IMR-90 (cell line): ENCODE data around the gene NEK6. TPM values are rescaled to one million over a fixed set of nuclear protein-coding genes. Genes with fewer than 3 reads are reported as not detected.

Experiments
- ATAC-seq: fragments of 200-7000 bp; cut with Tn5 transposase; 2 replicates; pipeline ENCODE4 v1.9.1; 2020; ENCODE audit warnings: low read depth, mild to moderate bottlenecking, moderate library complexity
- BruUV-seq: library from RNA; stranded (reverse); fragments of 400-500 nt; replicated peaks from 2 replicates; lab custom pipeline; 2021; lab: Mats Ljungman, UMichigan
- CTCF ChIA-PET: fragments of 300-600 bp; formaldehyde crosslinking; extraction: SDS; loops from one replicate; lab custom pipeline; 2021; ENCODE audit warnings: antibody characterized with exemption; lab: Yijun Ruan, JAX
- POLR2A ChIA-PET: fragments of 300-600 bp; sonication (Branson Sonifier 250); formaldehyde crosslinking; loops from one replicate; lab custom pipeline; 2022; ENCODE audit warnings: antibody characterized with exemption; ENCODE audit not compliant: unreplicated experiment; lab: Charles Lee
- DNase-seq: peaks from one replicate; pipeline ENCODE4 v3.0.0; 2013
- H2AFZ ChIP-seq: replicated peaks from 2 replicates; pipeline ENCODE3; 2013; ENCODE audit warnings: low read length, mild to moderate bottlenecking; ENCODE audit not compliant: poor library complexity
- H2AK5ac ChIP-seq: 2 replicates; pipeline ENCODE4 v1.6.1; 2013; ENCODE audit warnings: low read depth, low read length, inconsistent platforms
- H2AK9ac ChIP-seq: replicated peaks from 2 replicates; pipeline ENCODE3; 2013; ENCODE audit warnings: mild to moderate bottlenecking, low read depth, low read length, moderate library complexity; ENCODE audit not compliant: poor library complexity
- H2BK120ac ChIP-seq: 2 replicates; pipeline ENCODE4 v1.6.1; 2013; ENCODE audit warnings: low read depth, low read length, inconsistent platforms
- H2BK15ac ChIP-seq: 3 replicates; pipeline ENCODE4 v1.6.1; 2013; ENCODE audit warnings: low read depth, low read length, inconsistent platforms
- H2BK20ac ChIP-seq: 2 replicates; pipeline ENCODE4 v1.6.1; 2013; ENCODE audit warnings: low read depth, mild to moderate bottlenecking, inconsistent platforms, low read length, moderate library complexity
- H2BK5ac ChIP-seq: 2 replicates; pipeline ENCODE4 v1.6.1; 2013; ENCODE audit warnings: mild to moderate bottlenecking, low read depth, low read length, inconsistent platforms; ENCODE audit not compliant: poor library complexity, severe bottlenecking
- H3K14ac ChIP-seq: replicated peaks from 2 replicates; pipeline ENCODE4 v1.6.1; 2013; ENCODE audit warnings: low read depth, low read length, inconsistent platforms
- H3K18ac ChIP-seq: 2 replicates; pipeline ENCODE4 v1.6.1; 2013; ENCODE audit warnings: low read depth, low read length, control low read depth
- H3K23ac ChIP-seq: 2 replicates; pipeline ENCODE4 v1.6.1; 2013; ENCODE audit warnings: low read depth, low read length, inconsistent platforms
- H3K27ac ChIP-seq: 2 replicates; pipeline ENCODE4 v1.5.1; 2013; ENCODE audit warnings: mild to moderate bottlenecking, control low read depth, low read length; ENCODE audit not compliant: insufficient read depth
- H3K27me3 ChIP-seq: 2 replicates; pipeline ENCODE4 v1.6.1; 2013; ENCODE audit warnings: low read length; ENCODE audit not compliant: control insufficient read depth, insufficient read depth
- H3K36me3 ChIP-seq: 2 replicates; pipeline ENCODE4 v1.6.1; 2013; ENCODE audit warnings: low read length, mixed read lengths; ENCODE audit not compliant: control insufficient read depth, insufficient read depth
- H3K4ac ChIP-seq: 2 replicates; pipeline ENCODE4 v1.6.1; 2013; ENCODE audit warnings: low read depth, low read length, inconsistent platforms
- H3K4me1 ChIP-seq: 2 replicates; pipeline ENCODE4 v1.6.1; 2013; ENCODE audit warnings: low read length, mixed read lengths; ENCODE audit not compliant: control insufficient read depth, insufficient read depth
- H3K4me2 ChIP-seq: 2 replicates; pipeline ENCODE4 v1.6.1; 2013; ENCODE audit warnings: low read depth, mild to moderate bottlenecking, control low read depth, low read length, moderate library complexity
- H3K4me3 ChIP-seq: 2 replicates; pipeline ENCODE4 v1.5.1; 2013; ENCODE audit warnings: low read depth, mild to moderate bottlenecking, control low read depth, low read length, moderate library complexity; ENCODE audit not compliant: insufficient read depth
- H3K56ac ChIP-seq: 2 replicates; pipeline ENCODE4 v1.6.1; 2013; ENCODE audit warnings: low read length, inconsistent platforms; ENCODE audit not compliant: insufficient read depth; ENCODE audit errors: extremely low read depth
- H3K79me1 ChIP-seq, 2 experiments: 2 replicates each; pipeline ENCODE4 v1.6.1; 2013; ENCODE audit warnings: low read length in 2 of 2, inconsistent platforms in 1 of 2, low read depth in 1 of 2
- H3K9ac ChIP-seq: 2 replicates; pipeline ENCODE4 v1.6.1; 2013; ENCODE audit warnings: low read depth, low read length, control low read depth
- H3K9me1 ChIP-seq: 2 replicates; pipeline ENCODE4 v1.6.1; 2013; ENCODE audit warnings: low read length, inconsistent platforms; ENCODE audit not compliant: insufficient read depth
- H3K9me3 ChIP-seq: 2 replicates; pipeline ENCODE4 v1.6.1; 2013; ENCODE audit warnings: low read length; ENCODE audit not compliant: control insufficient read depth, insufficient read depth
- H4K20me1 ChIP-seq: 2 replicates; pipeline ENCODE4 v1.6.1; 2013; ENCODE audit warnings: low read length, inconsistent platforms; ENCODE audit not compliant: insufficient read depth
- H4K5ac ChIP-seq: 2 replicates; pipeline ENCODE4 v1.6.1; 2013; ENCODE audit warnings: mild to moderate bottlenecking, low read depth, low read length, control low read depth
- H4K8ac ChIP-seq, 2 experiments: 2 replicates each; pipeline ENCODE4 v1.6.1; 2013; ENCODE audit warnings: low read depth in 2 of 2, low read length in 2 of 2, control low read depth in 1 of 2, inconsistent platforms in 1 of 2
- H4K91ac ChIP-seq: 2 replicates; pipeline ENCODE4 v1.6.1; 2013; ENCODE audit warnings: low read depth, low read length, inconsistent platforms; ENCODE audit not compliant: insufficient read depth
- BHLHE40 ChIP-seq: fragments of 150-350 bp; IDR thresholded peaks from 2 replicates; pipeline ENCODE4 v1.6.1; 2016; ENCODE audit warnings: mild to moderate bottlenecking, low read depth, low read length
- MXI1 ChIP-seq: IDR thresholded peaks from 2 replicates; pipeline ENCODE4 v1.6.1; 2012; ENCODE audit warnings: low read depth, mild to moderate bottlenecking, low read length, moderate library complexity, borderline replicate concordance
- NFE2L2 ChIP-seq: fragments of 150-350 bp; IDR thresholded peaks from 2 replicates; pipeline ENCODE4 v1.6.1; 2016; ENCODE audit warnings: low read depth, mild to moderate bottlenecking, low read length
- RAD21 ChIP-seq: IDR thresholded peaks from 2 replicates; pipeline ENCODE4 v1.6.1; 2012; ENCODE audit warnings: low read length, improper control_type of control experiment
- RFX5 ChIP-seq: IDR thresholded peaks from 2 replicates; pipeline ENCODE4 v1.8.0; 2012; ENCODE audit warnings: low read depth, mild to moderate bottlenecking, low read length, moderate library complexity
- WGBS, 2 experiments: methylation state at CpG; one replicate each; pipeline versions ENCODE4 v1.1.5 to v1.1.7; 2013; ENCODE audit warnings: missing lambda C conversion rate in 2 of 2; ENCODE audit not compliant: insufficient read length in 1 of 2; ENCODE audit errors: extremely low coverage in 2 of 2; 5-methylcytosine and 5-hydroxymethylcytosine counted together
- dilution Hi-C: fragments of 300-500 bp; cut with HindIII; formaldehyde crosslinking; loops from one replicate; pipeline ENCODE4 v1.14.3; 2018; ENCODE audit warnings: low sequenced_read_pairs; ENCODE audit not compliant: unreplicated experiment
- in situ Hi-C: fragments of 300-500 bp; cut with MboI; formaldehyde crosslinking; loops from 3 replicates; pipeline ENCODE4 v1.14.3; 2019; ENCODE audit warnings: low sequenced_read_pairs, inconsistent platforms, mixed read lengths
- intact Hi-C: fragments of 100-400 bp; cut with micrococcal nuclease; formaldehyde crosslinking; loops from 2 replicates; pipeline ENCODE4 v1.10.0; 2022
- polyA plus RNA-seq, 3 experiments: library from polyadenylated mRNA; depleted of rRNA; stranded (reverse); fragments of >200 nt; gene quantifications; 2 replicates each; pipeline ENCODE4 v1.2.3, GENCODE V29; 2012; ENCODE audit warnings: low replicate concordance in 1 of 3
- total RNA-seq: library from RNA; depleted of rRNA; stranded (reverse); fragments of >200 nt; gene quantifications from 2 replicates; pipeline ENCODE4 v1.2.3, GENCODE V29; 2012
- TF ChIP-seq, protein P1 (sequence below): fragments of 150-350 bp; IDR thresholded peaks from 2 replicates; pipeline ENCODE4 v1.6.1; 2016; ENCODE audit warnings: low read depth, mild to moderate bottlenecking, low read length, moderate library complexity, borderline replicate concordance

Gene NEK6
- total and polyA plus RNA-seq, 2 of the 4 experiments (the other 2 are of a cell fraction) = 79.9 to 112 TPM

DNA sequence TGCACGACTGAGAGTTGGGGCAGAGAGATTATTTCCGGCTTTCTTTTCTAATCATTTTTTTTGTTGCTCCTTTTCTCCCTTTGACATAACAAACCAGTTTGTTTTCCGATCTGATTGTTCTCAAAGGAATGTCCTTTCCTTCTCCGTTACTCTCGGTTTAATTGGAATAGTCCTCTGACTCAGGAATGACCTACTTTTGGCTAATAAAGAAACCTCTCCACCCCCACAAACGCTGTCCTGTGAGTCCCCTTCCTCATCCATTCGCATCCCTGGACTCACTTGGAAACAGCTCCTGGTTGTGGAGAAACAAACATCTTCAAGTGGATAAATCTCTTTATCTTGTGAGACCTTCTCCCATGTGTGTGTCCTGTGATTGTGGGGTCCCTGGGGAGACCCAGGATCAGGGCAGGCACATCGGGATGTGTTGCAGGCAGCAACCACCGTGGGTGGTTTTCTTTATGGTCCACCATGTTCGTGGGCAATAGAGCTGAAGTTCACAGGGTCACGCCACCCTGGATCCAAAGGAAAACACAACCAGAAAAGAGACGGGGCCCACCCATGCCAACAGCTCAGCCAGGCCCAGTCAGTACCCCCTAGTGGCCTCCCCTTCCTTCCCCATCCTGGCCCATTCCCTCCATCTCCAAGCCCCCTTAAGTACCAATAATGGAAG lies 45.2 kb upstream of the NEK6 start:
- no peak overlapping the region for H3K9ac ChIP-seq
- H4K20me1 ChIP-seq = no peaks in the 10 kb centered on the region; the same call in 1 of the 2 replicates
- 0 out of 3 replicates have a peak overlapping the region, but pooled peaks have one; percentile 8 for H2BK15ac ChIP-seq
- H2BK120ac ChIP-seq = no peak overlapping the region
- no peak overlapping the region; the same call in 1 of the 2 replicates for H3K27ac ChIP-seq
- H3K18ac ChIP-seq = no peak overlapping the region
- TF ChIP-seq NFE2L2 (no peak), RFX5 (no peak), BHLHE40 (0 out of 2 replicates have a peak, but pooled peaks have one; percentile 2), RAD21 (no peak), MXI1 (no peak)
- TF ChIP-seq, protein P1, sequence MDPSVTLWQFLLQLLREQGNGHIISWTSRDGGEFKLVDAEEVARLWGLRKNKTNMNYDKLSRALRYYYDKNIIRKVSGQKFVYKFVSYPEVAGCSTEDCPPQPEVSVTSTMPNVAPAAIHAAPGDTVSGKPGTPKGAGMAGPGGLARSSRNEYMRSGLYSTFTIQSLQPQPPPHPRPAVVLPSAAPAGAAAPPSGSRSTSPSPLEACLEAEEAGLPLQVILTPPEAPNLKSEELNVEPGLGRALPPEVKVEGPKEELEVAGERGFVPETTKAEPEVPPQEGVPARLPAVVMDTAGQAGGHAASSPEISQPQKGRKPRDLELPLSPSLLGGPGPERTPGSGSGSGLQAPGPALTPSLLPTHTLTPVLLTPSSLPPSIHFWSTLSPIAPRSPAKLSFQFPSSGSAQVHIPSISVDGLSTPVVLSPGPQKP = no peak
- BruUV-seq = no TSS peak
- no peaks in the 10 kb centered on the region for H3K9me3 ChIP-seq
- H2AFZ ChIP-seq = peak overlapping the region; percentile 51
- CTCF ChIA-PET = no interaction called here
- H3K23ac ChIP-seq = 0 out of 2 replicates have a peak overlapping the region, but pooled peaks have one; percentile 29
- POLR2A ChIA-PET = no interaction called here
- no peaks in the 10 kb centered on the region; the same call in 1 of the 2 replicates for H3K27me3 ChIP-seq
- intact Hi-C loops = no loop called here
- peaks cover 10% of the 10 kb centered on the region for H3K9me1 ChIP-seq
- H4K5ac ChIP-seq = no peak overlapping the region
- DNase-seq (peak; percentile 73), ATAC-seq (peak; percentile 66)
- dilution Hi-C loops = no loop called here
- H2AK5ac ChIP-seq = peak overlapping the region; percentile 11; the same call in 1 of the 2 replicates
- no peaks in the 10 kb centered on the region for H3K79me1 ChIP-seq
- H4K91ac ChIP-seq = no peak overlapping the region
- peak overlapping the region; percentile 31 for H3K4me2 ChIP-seq
- H2BK20ac ChIP-seq = peak overlapping the region; percentile 82; the same call in 1 of the 2 replicates
- H3K56ac ChIP-seq = no peak overlapping the region
- peak overlapping the region; percentile 40; the same call in 1 of the 2 replicates for H3K4ac ChIP-seq
- H2BK5ac ChIP-seq = no peak overlapping the region
- no peak overlapping the region for H2AK9ac ChIP-seq
- peaks cover 9% of the 10 kb centered on the region for H3K4me1 ChIP-seq
- H3K4me3 ChIP-seq = no peak overlapping the region
- H3K36me3 ChIP-seq = no peaks in the 10 kb centered on the region
- 67% methylated on average over 2 of the region's 12 CpGs; no CpG with 5 or more reads in 1 of the 2 experiments for WGBS, 2 experiments
- peak overlapping the region; percentile 18; the same call in 1 of the 2 replicates for H3K14ac ChIP-seq
- in situ Hi-C loops = no loop called here
- H4K8ac ChIP-seq = peak overlapping the region in 1 of 2 experiments; percentile 36; a peak in 1 of 4 replicates
